Esophagus muscularis mucosa (tissue), 3 donors: ENCODE data around the gene B4GALNT2.

Source experiments
- POLR2A ChIP-seq: fragments of 450-650 bp; IDR thresholded peaks from one replicate; pipeline ENCODE4 v1.6.1; 2017; ENCODE audit warnings: antibody characterized with exemption, moderate library complexity, mild to moderate bottlenecking, low read depth
- TF ChIP-seq, protein P1 (sequence below), 3 experiments: fragments of 200-600 bp in 2 of 3; fragments of 450-650 bp in 1 of 3; sonication (generic) in 2 of 3; IDR thresholded peaks; one replicate each; pipeline ENCODE4 v1.5.1; 2017 to 2019; ENCODE audit warnings: antibody characterized with exemption in 3 of 3, mild to moderate bottlenecking in 2 of 3, moderate library complexity in 1 of 3

DNA sequence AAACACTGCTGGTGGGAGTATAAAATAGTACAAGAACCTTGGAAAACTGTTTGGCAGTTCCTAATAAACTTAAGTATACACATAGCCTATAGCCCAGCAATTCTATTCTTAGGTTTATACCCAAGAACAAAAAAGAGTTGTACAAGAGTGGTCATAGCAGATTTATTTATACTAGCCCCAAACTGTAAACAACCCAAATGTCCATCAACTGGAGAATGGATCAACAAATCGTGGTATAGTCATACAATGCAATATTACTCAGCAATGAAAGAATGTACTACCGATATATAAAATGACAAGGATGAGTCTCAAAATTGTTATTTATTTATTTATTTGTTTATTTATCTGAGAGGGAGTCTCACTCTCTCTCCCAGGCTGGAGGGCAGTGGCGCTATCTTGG is 54.7 kb downstream of the B4GALNT2 start:
- TF ChIP-seq POLR2A = no peak
- TF ChIP-seq, protein P1, sequence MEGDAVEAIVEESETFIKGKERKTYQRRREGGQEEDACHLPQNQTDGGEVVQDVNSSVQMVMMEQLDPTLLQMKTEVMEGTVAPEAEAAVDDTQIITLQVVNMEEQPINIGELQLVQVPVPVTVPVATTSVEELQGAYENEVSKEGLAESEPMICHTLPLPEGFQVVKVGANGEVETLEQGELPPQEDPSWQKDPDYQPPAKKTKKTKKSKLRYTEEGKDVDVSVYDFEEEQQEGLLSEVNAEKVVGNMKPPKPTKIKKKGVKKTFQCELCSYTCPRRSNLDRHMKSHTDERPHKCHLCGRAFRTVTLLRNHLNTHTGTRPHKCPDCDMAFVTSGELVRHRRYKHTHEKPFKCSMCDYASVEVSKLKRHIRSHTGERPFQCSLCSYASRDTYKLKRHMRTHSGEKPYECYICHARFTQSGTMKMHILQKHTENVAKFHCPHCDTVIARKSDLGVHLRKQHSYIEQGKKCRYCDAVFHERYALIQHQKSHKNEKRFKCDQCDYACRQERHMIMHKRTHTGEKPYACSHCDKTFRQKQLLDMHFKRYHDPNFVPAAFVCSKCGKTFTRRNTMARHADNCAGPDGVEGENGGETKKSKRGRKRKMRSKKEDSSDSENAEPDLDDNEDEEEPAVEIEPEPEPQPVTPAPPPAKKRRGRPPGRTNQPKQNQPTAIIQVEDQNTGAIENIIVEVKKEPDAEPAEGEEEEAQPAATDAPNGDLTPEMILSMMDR (IDR thresholded peaks at IDR 0.05) = no peak
